ENCODE data around the gene MBNL1.

Gene MBNL1

DNA sequence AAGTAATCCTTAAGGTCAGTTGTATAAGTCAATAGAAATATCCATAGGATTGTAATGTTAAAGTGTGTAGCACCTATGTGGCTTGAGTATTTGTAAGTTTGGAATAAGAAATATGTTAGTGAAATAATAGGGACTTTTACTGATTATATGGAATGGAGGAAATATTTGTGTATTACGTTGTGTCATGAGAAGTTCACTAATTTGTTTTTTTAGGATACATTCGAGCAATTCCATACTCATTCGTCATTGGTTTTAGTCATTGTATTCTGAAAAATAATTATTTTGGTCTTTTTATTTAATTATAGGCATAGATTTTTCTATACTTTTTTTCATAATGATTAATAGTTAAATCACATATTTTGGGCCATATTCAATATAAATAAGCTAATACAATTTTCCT lies 21.0 kb downstream of the MBNL1 start:
- H3K27me3 Mint-ChIP-seq (ENCODE audit: low read depth, poor library complexity), result no peaks in the 10 kb centered on the region
- no peak overlapping the region for H3K4me3 Mint-ChIP-seq
- no peak overlapping the region for H3K27ac Mint-ChIP-seq
- TF ChIP-seq, protein P1, sequence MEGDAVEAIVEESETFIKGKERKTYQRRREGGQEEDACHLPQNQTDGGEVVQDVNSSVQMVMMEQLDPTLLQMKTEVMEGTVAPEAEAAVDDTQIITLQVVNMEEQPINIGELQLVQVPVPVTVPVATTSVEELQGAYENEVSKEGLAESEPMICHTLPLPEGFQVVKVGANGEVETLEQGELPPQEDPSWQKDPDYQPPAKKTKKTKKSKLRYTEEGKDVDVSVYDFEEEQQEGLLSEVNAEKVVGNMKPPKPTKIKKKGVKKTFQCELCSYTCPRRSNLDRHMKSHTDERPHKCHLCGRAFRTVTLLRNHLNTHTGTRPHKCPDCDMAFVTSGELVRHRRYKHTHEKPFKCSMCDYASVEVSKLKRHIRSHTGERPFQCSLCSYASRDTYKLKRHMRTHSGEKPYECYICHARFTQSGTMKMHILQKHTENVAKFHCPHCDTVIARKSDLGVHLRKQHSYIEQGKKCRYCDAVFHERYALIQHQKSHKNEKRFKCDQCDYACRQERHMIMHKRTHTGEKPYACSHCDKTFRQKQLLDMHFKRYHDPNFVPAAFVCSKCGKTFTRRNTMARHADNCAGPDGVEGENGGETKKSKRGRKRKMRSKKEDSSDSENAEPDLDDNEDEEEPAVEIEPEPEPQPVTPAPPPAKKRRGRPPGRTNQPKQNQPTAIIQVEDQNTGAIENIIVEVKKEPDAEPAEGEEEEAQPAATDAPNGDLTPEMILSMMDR (IDR thresholded peaks at IDR 0.05), result no peak
- no peaks in the 10 kb centered on the region for H3K36me3 Mint-ChIP-seq (ENCODE audit: low read depth)
- no peak for DNase-seq
- H3K9me3 Mint-ChIP-seq, result no peaks in the 10 kb centered on the region
- H3K4me1 Mint-ChIP-seq, result no peaks in the 10 kb centered on the region

DNA sequence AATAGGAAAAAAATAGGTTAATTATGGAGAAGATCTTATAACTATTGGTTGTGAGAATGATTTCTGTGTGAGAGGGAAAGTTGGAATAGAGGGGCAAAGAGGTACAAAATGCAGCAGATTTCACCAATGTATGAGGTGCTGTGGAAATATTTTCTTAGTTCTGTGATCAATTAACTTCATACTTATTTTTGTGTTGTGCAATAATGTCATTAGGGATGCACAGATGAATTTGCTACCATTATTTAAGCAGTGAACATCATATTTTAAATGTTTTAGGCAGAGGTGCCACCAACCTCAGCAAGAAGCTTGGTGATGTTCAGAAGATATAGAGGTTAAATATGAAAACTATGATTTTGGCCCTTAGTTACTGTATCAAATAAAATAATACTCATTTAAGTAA lies 21.6 kb downstream of the MBNL1 start:
- H3K9me3 Mint-ChIP-seq, result no peaks in the 10 kb centered on the region
- DNase-seq, result no peak
- H3K36me3 Mint-ChIP-seq (ENCODE audit: low read depth), result no peaks in the 10 kb centered on the region
- TF ChIP-seq, protein P1 (IDR thresholded peaks at IDR 0.05), result no peak
- no peak overlapping the region for H3K4me3 Mint-ChIP-seq
- no peaks in the 10 kb centered on the region for H3K27me3 Mint-ChIP-seq (ENCODE audit: low read depth, poor library complexity)
- H3K4me1 Mint-ChIP-seq, result no peaks in the 10 kb centered on the region
- H3K27ac Mint-ChIP-seq, result no peak overlapping the region

DNA sequence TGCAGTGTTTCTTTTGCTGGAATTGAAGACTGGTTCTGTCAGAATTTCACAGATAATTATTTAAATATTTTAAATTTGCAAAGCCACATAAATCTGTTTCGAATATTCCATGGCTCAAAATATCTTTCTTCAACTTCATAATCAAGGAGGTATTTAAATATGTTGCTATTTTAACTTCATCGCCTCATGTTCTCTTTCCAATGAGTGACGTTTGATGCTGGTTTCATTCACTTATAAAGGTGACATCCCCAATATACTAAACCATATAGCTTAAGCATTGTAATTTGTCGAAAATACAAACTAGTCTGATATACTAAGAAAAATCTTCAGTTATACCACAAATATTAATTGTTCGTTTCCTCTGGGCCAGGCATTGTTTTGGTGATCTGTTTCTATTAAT lies 22.5 kb downstream of the MBNL1 start:
- Mint-ChIP-seq H3K9me3 (no peaks in the 10 kb centered on the region), H3K36me3 (ENCODE audit: low read depth) (no peaks in the 10 kb centered on the region), H3K27me3 (ENCODE audit: low read depth, poor library complexity) (no peaks in the 10 kb centered on the region), H3K27ac (no peak overlapping the region), H3K4me3 (no peak overlapping the region), H3K4me1 (no peaks in the 10 kb centered on the region)
- DNase-seq, result no peak
- TF ChIP-seq, protein P1 (IDR thresholded peaks at IDR 0.05), result no peak

DNA sequence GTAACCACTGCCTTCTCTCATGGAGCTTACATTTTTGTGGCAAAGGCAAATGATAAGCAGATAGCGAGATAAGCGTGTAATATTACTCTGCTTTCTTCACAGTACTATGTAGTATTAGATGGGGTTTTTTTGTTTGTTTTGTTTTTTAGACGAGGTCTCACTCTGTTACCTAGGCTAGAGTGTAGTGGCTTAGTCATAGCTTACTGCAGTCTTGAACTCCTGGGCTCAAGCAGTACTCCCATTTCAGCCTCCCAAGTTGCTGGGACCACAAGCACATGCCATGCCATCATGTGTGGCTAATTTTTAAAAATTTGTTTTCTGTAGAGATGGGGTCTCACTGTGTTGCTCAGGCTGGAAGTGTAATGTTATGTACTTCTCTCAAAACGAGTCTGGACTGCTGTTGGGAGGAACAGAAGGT lies 22.9 kb downstream of the MBNL1 start:
- H3K4me3 Mint-ChIP-seq, result no peak overlapping the region
- DNase-seq, result no peak
- no peaks in the 10 kb centered on the region for H3K4me1 Mint-ChIP-seq
- no peaks in the 10 kb centered on the region for H3K36me3 Mint-ChIP-seq (ENCODE audit: low read depth)
- no peaks in the 10 kb centered on the region for H3K9me3 Mint-ChIP-seq
- no peaks in the 10 kb centered on the region for H3K27me3 Mint-ChIP-seq (ENCODE audit: low read depth, poor library complexity)
- TF ChIP-seq, protein P1 (IDR thresholded peaks at IDR 0.05), result no peak
- H3K27ac Mint-ChIP-seq, result no peak overlapping the region

DNA sequence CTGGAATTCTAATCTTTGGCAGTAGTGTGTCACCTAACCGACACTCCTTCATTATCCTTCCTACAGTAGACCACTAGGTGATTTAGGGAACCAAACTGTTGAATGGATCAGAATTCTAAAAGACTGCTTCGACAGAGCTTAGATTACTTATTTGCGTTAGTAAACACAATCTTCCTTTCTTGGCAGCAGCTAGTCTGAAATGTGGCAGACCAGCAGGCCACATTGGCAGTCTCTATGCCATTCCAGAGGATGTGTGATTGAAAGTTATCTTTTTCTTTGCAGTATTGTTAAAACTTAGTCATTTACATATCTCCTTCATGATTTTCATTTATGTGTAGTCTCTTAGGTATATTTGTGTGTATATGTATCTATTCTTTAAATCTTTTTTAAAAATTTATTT lies 23.6 kb downstream of the MBNL1 start:
- H3K9me3 Mint-ChIP-seq, result no peaks in the 10 kb centered on the region
- no peaks in the 10 kb centered on the region for H3K4me1 Mint-ChIP-seq
- H3K4me3 Mint-ChIP-seq, result no peak overlapping the region
- no peak for DNase-seq
- no peaks in the 10 kb centered on the region for H3K27me3 Mint-ChIP-seq (ENCODE audit: low read depth, poor library complexity)
- no peaks in the 10 kb centered on the region for H3K36me3 Mint-ChIP-seq (ENCODE audit: low read depth)
- no peak overlapping the region for H3K27ac Mint-ChIP-seq
- TF ChIP-seq, protein P1 (IDR thresholded peaks at IDR 0.05), result no peak

DNA sequence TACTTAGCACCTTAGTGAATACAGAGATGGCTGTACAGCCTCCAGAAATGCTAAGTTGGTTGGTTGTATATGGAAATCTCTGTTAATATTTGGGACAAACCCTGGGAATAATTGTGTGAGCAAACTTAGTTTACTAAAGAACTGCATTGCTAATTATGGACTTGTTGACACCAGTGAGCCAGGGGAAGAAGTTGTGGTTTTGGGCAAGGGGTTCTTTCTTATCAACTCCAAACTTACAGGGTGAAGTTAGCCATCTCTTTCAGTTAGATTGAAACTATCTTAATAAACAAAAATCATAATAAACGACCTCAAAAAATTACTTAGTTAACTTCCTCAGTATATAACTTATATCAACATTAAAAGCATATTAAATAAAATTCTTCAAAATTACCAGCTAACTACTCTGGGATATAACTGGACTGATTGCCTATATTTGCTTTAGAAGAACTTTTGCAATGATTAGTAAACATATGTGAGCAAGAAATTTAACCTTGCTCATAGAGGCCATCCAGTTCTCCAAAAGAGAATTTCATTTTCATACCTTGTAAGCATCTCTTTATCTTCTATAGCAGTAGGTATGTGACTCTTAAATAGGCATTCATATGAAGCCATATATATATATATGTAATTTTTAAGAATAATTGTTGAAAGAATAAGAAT lies 24.7 kb downstream of the MBNL1 start:
- Mint-ChIP-seq H3K4me3 (no peak overlapping the region), H3K27me3 (ENCODE audit: low read depth, poor library complexity) (no peaks in the 10 kb centered on the region), H3K4me1 (peaks cover 4% of the 10 kb centered on the region), H3K9me3 (no peaks in the 10 kb centered on the region), H3K36me3 (ENCODE audit: low read depth) (no peaks in the 10 kb centered on the region), H3K27ac (no peak overlapping the region)
- TF ChIP-seq, protein P1 (IDR thresholded peaks at IDR 0.05), result no peak
- no peak for DNase-seq

Measured in nephron progenitor cell (in vitro differentiated cells).